GM18505 (cell line): Measurements from ENCODE around the gene CTLA4.

Experiments
- ATAC-seq: cut with Tn5 transposase; IDR thresholded peaks from one replicate; pipeline ENCODE4 v1.9.1; 2021; ENCODE audit not compliant: unreplicated experiment
- POLR2A ChIP-seq: IDR thresholded peaks from 4 replicates; pipeline ENCODE4 v1.6.1; 2011; ENCODE audit warnings: borderline replicate concordance; ENCODE audit not compliant: insufficient read depth, insufficient read length; ENCODE audit errors: extremely low read depth

CTLA4 gene

DNA sequence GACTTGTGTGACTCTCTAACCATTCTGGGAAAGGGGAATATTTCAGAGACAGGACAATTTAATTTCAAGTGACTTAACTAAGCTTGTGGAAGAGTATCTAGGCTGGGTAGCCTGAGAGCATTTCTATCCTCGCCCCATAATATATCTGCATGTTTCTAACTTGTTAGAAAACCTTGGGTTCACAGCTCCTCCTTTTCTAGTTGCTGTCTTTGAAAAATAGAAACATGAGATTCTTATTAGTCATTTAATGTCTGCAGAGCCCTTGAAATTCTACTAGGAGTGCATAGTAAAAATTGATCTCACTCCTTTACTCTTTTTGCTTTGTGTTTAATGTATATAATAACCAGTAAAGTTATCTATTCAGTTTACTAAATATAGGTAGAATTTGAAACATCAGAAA lies 22.4 kb downstream of the CTLA4 start:
- no peak for TF ChIP-seq POLR2A
- ATAC-seq: no peak

GRCh38 chr2:203890733-203891132 lies 23.2 kb downstream of the CTLA4 start:
- no peak for TF ChIP-seq POLR2A
- no peak for ATAC-seq

DNA sequence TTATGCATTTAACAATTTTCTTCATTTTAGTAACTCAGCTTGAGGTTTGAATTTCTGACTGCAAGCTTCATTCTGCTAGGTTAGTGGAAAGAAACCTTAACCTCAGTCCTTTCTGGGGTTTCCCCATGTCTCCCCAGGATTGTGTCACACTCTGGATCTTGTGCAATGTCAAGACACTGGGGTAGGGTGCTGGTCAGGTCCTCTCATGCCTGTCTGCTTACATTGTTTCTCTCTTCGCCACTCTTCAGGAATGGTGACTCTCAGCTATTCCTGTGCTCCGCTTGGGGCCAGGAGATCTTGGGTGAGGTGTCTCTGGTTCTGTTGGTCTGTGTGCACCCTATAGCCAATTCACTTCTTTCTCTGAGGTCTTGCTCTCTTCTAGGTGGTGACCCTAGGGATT lies 23.9 kb downstream of the CTLA4 start:
- TF ChIP-seq POLR2A: no peak
- ATAC-seq: no peak

- ATAC-seq: no peak
- TF ChIP-seq POLR2A: no peak
Observed at GRCh38 chr2:203892207-203892606, 24.6 kb downstream of the CTLA4 start.

DNA sequence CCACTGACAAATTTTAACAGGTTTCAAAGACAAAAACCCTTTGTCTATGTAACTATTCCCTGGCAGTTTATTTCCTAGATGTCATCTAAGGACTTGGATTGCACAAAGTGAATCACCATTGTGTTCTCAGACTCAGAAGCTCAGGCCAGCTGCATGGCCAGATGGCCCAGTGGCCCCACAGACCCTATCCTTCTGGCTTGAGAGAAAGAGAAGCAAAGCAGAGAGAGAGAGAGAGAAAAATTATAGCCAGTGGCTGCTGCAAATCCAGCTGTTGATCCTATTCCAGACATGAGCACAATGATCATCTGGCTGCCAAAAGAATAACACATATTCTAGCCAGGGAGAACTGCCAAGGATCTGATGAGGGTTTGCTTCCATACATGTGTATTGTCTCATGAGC lies 25.8 kb downstream of the CTLA4 start:
- no peak for TF ChIP-seq POLR2A
- ATAC-seq: no peak

DNA sequence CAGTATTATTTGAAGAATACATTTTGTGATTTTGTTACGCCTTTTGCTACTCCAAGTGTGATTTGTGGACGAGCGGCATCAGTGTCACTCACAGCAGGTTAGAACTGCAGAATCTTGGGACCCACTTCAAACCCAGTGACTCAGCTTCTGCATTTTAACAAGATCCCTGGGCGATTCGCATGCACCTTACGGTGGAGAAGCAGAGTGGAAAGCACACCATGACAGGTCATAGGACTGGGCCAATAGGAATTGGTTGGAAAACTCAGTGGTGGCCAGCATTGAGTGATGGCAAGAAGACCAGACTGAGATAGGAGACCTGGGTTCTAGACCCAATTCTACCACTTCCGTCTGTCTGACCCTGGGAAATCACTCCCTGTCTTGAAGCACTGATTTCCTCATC lies 26.3 kb downstream of the CTLA4 start:
- no peak for TF ChIP-seq POLR2A
- ATAC-seq: no peak

DNA sequence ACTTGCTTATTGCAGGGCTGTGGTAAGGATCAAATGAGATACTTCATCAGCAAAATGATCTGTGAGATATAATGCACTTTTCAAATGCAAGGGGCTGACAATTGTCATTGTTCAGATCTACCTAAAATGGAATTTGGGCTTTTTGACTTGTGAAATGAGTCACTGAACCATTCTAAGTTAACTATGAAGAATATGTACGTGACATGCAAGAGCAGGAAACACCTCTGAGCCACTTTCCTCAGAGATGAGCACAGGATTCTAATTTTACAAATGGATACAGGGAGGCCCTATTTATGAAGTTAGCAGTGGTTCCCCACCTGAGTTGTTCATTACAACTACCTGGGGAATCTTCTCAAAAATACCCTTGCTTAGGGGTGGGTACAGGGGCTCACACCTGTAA lies 26.7 kb downstream of the CTLA4 start:
- TF ChIP-seq POLR2A: no peak
- ATAC-seq: no peak

DNA sequence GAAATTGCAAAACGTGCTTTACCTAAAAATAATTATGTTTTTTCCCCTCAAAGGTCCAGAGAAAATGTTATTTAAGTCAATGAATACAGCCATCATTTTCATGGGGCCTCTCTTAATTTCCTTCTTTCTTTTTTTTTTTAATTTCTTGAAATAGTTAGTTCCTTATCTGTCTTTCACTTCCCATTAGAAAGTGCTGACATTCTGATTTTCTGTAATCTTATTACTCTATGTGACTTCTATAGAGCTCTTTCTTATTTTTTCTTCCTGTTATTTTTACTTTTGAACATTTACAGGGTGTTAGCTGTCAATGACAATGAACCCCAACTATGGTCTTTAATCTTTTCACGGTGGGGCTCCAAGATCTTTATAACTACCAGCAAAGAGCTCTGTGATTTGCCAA lies 30.0 kb downstream of the CTLA4 start:
- TF ChIP-seq POLR2A: no peak
- no peak for ATAC-seq

- no peak for TF ChIP-seq POLR2A
- ATAC-seq: no peak
Observed at GRCh38 chr2:203898657-203899056, 31.1 kb downstream of the CTLA4 start.

DNA sequence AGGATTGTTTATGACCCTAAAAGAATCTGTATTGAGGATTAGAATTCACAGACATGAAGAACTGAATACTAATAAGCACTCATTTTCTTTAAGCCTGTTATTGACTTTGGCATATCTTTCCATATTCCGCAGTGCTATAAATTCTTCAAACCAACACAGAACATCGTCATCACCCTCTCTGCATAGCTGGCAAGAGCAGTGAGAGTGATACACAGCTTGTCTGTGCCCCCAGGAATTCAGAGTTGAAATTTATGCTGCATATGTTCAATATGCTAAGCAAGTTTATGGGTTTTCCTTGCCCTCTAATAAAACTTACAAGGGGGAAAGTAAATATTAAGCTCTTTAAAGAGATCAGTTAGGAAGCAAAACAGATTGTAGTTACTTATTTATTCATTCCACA lies 32.7 kb downstream of the CTLA4 start:
- no peak for ATAC-seq
- TF ChIP-seq POLR2A: no peak

DNA sequence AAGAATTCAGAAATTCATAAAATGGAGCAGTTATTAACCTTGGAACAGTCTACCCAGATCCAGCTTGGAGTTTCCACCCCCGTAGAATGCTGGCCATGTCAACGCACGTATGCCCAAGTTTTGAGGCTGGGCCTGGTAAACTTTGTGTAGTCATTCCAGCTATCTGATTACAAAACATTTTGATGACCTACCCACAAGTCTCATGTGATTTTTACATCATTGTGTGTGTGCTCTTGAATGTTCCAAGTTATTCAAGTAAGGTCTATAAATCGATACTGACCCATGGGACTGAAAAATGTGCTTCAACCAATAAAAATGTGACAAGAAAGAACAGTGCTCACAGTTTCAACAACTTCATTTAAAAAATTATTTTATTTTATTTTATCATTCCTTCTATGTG lies 36.5 kb downstream of the CTLA4 start:
- no peak for TF ChIP-seq POLR2A
- ATAC-seq: no peak

GRCh38 chr2:203905656-203906055 lies 38.1 kb downstream of the CTLA4 start:
- no peak for ATAC-seq
- TF ChIP-seq POLR2A: no peak

GRCh38 chr2:203908066-203908796 lies 40.7 kb downstream of the CTLA4 start:
- ATAC-seq: no peak
- TF ChIP-seq POLR2A: no peak

DNA sequence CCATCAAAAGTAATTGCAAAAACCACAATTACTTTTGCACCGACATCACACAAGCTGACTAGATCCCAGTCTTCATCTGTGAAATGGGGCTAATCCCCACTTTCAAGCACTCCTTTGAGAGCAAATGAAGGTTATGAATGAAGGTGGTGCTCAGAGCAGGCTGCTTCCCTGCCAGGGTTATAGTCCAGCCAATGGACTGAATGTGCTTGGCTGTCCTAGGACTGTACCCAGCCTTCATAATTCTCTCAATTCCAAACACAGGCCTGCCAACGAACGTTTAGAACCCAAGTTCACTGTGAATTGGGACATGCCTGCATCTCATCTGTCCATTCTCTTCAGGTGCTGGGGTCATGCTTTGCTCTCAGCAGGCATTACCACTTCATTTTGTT lies 41.2 kb downstream of the CTLA4 start:
- TF ChIP-seq POLR2A: no peak
- no peak for ATAC-seq
